Stimulated activated CD4-positive, alpha-beta T cell treated with anti-CD3 and anti-CD28 coated beads, TNF-alpha, amount 100 ng/mL, for 48 hours (primary cell): ENCODE results near the gene CYP2W1.
"Not testable (repeated sequence)": the region's sequence is repeated elsewhere in the genome, so short reads cannot be mapped to it uniquely, and the experiment has no call there.

Experiments used
- DNase-seq, 3 donors: peaks; one replicate each; pipeline ENCODE4 v3.0.0-alpha.2; 2020; ENCODE audit warnings: low read depth in 3 of 3

The CYP2W1 gene

DNA sequence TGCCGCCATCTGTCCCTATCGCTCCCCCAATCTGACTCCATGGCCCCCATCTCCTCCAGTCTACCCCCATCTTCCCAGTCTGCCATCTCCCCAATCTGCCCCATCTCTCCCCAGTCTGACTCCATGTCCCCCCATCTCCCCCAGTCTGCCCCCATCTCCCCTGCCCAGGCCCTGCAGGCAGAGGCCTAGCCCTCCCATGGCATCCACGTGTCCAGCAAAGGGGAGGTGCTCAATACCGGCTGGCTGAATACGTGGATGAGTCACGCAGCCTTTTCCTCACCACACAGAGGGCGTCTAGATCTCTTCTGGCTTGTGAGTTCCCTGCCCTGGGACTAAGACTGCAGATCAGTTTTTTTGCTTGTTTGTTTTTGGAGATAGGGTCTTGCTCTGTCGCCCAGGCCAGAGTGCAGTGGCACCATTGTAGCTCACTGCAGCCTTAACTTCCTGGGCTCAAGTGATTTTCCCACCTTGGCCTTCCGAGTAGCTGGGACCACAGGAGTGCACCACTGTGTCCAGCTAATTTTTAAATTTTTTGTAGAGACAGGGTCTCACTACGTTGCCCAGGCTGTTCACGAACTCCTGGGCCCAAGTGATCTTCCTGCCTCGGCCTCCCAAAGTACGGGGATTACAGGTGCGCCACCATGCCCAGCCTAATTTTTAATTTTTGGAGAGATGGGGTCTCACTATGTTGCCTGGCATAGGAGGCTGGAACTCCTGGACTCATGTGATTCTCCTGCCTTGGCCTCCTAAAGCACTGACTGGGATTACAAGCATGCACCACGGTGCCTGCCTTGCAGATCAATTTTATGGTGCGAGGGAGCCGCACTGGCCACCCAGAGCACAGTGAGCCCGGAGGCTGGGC is 46.0 kb downstream of the CYP2W1 start:
- peak; percentile 47 to 65 (median 65) for DNase-seq

DNA sequence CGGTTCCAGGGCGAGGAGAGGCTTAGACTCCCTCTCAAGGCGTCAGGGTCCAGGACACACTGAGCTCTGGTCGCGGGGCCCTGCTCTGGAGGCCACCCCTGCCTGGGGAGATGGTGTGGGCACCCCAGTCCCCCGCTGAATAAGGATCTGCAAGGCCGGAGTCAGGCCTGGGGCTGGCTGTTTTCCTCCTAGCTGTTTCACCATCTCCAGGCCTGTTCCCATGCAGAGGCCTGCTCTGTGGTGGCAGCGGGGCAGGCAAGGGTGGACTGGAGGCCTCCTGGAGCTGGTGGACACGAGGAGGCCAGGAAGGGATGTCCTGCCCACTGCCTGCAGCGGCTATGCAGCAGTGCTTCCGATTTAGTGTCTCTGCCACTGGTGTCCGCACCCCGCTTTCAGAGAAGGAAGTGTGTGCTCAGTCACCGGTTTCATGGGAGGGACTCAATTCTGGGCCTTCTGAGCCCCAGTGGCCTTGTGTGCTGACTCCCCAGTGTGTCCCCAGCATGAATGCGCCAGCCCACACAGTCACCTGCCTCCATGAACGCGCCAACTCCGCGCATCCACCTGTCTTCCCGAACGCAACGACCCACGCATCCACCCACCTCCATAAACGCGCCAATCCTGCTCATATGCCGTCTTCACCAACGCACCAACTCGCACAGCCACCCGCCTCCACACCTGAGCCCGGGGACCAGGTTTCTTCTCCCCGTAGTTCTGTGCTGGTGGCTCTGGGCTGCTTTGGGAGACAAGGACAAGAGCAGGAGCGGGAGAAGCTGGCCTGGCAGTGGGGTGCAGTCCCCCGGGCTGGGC is 46.9 kb downstream of the CYP2W1 start:
- DNase-seq = no peak

DNA sequence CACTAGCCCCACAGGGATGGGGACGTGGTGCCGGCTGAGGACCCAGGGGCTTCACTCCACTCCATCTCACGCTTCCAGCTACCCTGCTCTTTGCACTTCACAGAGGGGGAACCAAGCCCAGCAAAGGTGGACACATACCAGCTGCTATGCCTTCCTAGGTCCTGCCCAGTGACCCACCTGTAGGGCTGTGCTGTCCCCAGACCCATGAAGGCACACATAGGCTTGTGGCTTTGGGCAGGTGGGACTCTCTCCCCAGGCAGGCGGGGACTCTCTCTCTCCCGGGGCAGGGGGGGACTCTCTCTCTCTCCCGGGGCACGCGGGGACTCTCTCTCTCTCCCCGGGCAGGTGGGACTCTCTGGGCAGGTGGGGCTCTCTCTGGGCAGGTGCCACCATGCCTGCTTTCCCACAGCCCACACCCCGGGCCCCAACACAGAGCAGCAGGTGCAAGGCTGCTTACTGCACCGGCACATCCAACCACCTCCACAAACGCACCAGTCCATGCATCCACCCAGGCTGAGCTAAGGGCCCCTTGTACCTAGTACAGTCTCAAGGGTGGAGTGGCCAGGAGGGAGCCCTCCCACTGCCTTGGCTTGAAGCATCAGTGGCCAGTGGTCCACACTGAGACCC is 47.6 kb downstream of the CYP2W1 start:
- DNase-seq = no peak

DNA sequence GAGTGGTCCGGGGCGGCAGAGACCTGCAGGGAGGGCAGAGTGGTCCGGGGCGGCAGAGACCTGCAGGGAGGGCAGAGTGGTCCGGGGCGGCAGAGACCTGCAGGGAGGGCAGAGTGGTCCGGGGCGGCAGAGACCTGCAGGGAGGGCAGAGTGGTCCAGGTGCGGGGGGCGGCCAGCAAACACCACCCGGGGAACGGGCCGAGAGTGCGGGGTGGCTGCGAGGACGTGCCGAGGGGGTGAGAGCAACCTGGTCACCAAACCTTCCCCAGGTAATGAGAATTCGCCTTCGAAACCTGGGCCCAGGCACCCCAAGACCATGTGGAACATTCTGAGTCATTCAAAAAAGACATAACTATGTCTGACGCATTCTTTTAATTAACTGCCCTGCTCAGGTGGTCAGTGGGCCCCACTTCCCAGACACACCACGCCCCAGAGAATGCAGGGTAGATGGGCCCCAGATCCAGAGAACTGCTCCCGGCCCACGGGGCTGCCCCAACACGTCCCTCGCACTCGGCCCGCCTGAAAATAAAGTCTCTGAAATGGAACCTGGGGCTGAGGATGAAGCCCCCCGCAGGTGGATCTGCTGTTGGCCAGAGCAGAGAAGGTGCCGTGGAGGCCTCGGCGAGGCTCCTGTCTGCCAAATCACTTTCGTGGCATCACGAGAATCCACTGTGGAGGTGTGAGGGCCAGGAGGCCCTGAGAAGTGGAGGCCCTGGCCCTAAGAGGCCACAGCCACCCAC is 48.9 kb downstream of the CYP2W1 start:
- DNase-seq = no peak

DNA sequence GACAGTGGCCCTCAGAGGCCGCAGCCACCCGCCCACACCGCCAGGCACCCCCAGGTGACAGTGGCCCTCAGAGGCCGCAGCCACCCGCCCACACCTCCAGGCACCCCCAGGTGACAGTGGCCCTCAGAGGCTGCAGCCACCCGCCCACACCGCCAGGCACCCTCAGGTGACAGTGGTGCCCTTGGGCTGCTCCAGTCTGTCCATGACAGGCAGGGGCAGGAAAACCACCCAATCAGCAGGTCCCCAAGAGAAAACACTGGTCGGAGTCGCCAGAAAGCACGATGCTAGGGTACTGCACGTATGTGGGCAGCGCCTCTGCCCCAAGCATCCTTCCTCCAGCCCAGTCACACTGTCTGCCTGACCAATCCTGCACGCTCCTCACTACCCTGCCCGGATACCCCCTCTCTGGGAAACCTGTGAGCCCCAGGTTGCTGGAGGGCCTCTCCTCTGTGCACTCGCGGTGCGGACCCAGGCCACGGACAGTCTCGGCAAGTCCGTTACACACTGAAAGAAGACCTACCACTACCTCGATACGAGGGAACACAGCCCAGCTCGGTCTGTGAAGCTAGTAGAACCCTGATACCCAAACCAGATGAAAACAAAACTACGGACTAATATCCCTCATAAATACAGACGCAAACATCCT is 49.7 kb downstream of the CYP2W1 start:
- DNase-seq = no peak

DNA sequence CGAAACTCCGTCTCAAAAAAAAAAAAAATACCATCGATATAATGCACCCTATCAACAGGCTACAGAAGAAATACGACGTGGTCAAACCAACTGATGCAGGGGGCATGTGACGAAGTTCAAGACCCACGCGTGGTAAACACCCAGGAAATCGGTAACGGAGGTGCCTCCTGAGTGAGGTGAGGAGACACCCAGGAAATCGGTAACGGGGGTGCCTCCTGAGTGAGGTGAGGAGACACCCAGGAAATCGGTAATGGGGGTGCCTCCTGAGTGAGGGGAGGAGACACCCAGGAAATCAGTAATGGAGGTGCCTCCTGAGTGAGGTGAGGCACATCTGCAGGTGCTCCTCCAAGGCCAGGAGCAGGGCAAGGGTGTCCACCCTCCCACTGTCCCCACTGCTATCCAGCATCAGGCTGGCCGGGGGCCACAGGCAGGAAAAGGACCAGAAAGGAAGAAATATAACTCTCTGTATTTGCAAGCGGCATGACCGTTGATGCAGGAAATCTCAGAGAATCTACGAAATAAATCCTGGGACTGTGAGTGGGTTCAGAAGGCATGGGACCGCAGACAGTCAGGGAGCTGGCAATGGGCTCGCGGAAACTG is 50.7 kb downstream of the CYP2W1 start:
- DNase-seq = no peak

DNA sequence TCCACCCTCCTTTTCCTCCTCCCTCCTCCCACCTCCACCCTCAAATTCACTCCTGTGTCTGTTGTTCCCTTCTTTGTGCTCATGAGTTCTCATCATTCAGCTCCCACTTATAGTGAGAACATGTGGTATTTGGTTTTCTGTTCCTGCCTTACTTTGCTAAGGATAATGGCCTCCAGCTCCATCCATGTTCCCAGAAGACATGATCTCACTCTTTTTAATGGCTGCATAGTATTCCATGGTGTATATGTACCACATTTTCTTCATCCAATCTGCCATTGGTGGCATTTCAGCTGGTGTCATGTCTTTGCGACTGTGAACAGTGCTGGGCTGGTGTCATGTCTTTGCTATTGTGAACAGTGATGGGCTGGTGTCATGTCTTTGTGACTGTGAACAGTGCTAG is 51.8 kb downstream of the CYP2W1 start:
- not testable (repeated sequence) for DNase-seq

DNA sequence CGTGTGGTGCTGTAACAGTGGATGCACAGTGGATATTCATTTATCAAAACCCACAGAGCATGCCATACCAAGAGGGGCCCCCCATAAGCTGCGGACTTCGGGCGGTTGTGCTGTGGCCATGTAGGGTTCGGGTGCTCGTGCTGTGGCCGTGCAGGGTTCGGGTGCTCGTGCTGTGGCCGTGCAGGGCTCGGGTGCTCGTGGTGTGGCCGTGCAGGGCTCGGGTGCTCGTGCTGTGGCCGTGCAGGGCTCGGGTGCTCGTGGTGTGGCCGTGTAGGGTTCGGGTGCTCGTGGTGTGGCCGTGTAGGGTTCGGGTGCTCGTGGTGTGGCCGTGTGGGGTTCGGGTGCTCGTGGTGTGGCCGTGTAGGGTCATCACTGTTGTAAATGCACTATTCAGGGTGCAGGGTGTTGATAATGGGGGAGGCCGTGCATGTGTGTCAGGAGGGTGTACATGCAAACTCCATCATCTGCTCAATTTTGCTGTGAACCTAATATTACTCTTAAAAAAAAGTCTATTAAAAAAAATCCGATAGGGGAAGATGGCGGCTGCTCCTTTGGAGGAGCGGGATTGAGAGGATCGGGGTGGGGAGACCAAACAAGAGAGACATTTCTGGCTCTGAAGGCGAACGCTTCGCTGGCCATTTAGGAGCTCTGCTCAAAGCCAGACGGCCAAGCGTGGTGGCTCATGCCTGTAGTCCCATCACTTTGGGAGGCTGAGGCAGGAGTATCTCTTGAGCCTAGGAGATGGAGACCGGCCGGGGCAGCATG is 53.4 kb downstream of the CYP2W1 start:
- DNase-seq = not testable (repeated sequence)
